CD8-positive, alpha-beta memory T cell (primary cell): Measurements from ENCODE around the gene RORC. TPM values are rescaled to one million over a fixed set of nuclear protein-coding genes. Genes with fewer than 3 reads are reported as not detected.
A peak's percentile ranks its signal among the peaks of the same experiment; 100 is the strongest.

Experiments
- CTCF ChIA-PET: fragments of 350-600 bp; sonication (Branson Sonifier 250); formaldehyde crosslinking; loops from one replicate; lab custom pipeline; 2021; ENCODE audit warnings: antibody characterized with exemption; lab: Charles Lee
- POLR2A ChIA-PET: fragments of 350-600 bp; sonication (Branson Sonifier 250); formaldehyde crosslinking; loops from one replicate; lab custom pipeline; 2021; ENCODE audit warnings: antibody characterized with exemption; lab: Charles Lee
- DNase-seq, 5 donors: peaks; one replicate each; pipeline versions ENCODE4 v3.0.0 to v3.0.0-alpha.2; 2020 to 2022; ENCODE audit warnings: mixed read lengths in 1 of 5
- H3K27ac ChIP-seq: one replicate; pipeline ENCODE4 v1.7.0; 2013; ENCODE audit warnings: low read depth, mild to moderate bottlenecking, low read length, moderate library complexity
- H3K27me3 ChIP-seq: 2 replicates; pipeline ENCODE4 v1.7.0; 2013; ENCODE audit warnings: low read length, mild to moderate bottlenecking; ENCODE audit not compliant: insufficient read depth, poor library complexity, severe bottlenecking
- H3K36me3 ChIP-seq: 2 replicates; pipeline ENCODE4 v1.7.0; 2013; ENCODE audit warnings: mild to moderate bottlenecking, low read length, moderate library complexity; ENCODE audit not compliant: insufficient read depth
- H3K4me1 ChIP-seq: 2 replicates; pipeline ENCODE4 v1.7.0; 2013; ENCODE audit warnings: mild to moderate bottlenecking, low read length, moderate library complexity; ENCODE audit not compliant: insufficient read depth
- H3K4me3 ChIP-seq: 2 replicates; pipeline ENCODE4 v1.7.0; 2013; ENCODE audit warnings: mild to moderate bottlenecking, low read length
- H3K9me3 ChIP-seq: 2 replicates; pipeline ENCODE4 v1.7.0; 2013; ENCODE audit warnings: mild to moderate bottlenecking, low read length
- H3K27ac Mint-ChIP-seq, 8 donors: one replicate each; pipeline ENCODE4 v1.8.0; 2020 to 2021; ENCODE audit warnings: mixed read lengths in 8 of 8, mild to moderate bottlenecking in 6 of 8, inconsistent platforms in 3 of 8, moderate library complexity in 3 of 8
- H3K27me3 Mint-ChIP-seq, 2 donors: one replicate each; pipeline ENCODE4 v1.8.0; 2020 to 2021; ENCODE audit warnings: mixed read lengths in 2 of 2, mild to moderate bottlenecking in 1 of 2, moderate library complexity in 1 of 2
- H3K36me3 Mint-ChIP-seq, 3 donors: one replicate each; pipeline ENCODE4 v1.8.0; 2020 to 2021; ENCODE audit warnings: mixed read lengths in 3 of 3, inconsistent platforms in 1 of 3, mild to moderate bottlenecking in 1 of 3
- H3K4me1 Mint-ChIP-seq, 3 donors: one replicate each; pipeline ENCODE4 v1.8.0; 2020 to 2021; ENCODE audit warnings: mixed read lengths in 3 of 3, inconsistent platforms in 1 of 3, mild to moderate bottlenecking in 1 of 3
- H3K4me3 Mint-ChIP-seq, 7 donors: one replicate each; pipeline ENCODE4 v1.8.0; 2020 to 2021; ENCODE audit warnings: mixed read lengths in 7 of 7, mild to moderate bottlenecking in 6 of 7, moderate library complexity in 4 of 7, inconsistent platforms in 2 of 7
- H3K9me3 Mint-ChIP-seq, 5 donors: one replicate each; pipeline ENCODE4 v1.8.0; 2020 to 2022; ENCODE audit warnings: mixed read lengths in 5 of 5, mild to moderate bottlenecking in 3 of 5, moderate library complexity in 2 of 5, inconsistent platforms in 1 of 5
- polyA plus RNA-seq: library from polyadenylated mRNA; unstranded; fragments of 300-500 nt; fragmentation: Illumina TruSeq; gene quantifications from one replicate; pipeline ENCODE4 v1.2.3, GENCODE V29; 2021
- total RNA-seq, 2 experiments: library from RNA; stranded (reverse); gene quantifications; one replicate each; pipeline ENCODE4 v1.2.3, GENCODE V29; 2021

Gene RORC
- total and polyA plus RNA-seq, 3 experiments from 2014 or later, result 1.3 to 46.4 (median 1.5) TPM

DNA sequence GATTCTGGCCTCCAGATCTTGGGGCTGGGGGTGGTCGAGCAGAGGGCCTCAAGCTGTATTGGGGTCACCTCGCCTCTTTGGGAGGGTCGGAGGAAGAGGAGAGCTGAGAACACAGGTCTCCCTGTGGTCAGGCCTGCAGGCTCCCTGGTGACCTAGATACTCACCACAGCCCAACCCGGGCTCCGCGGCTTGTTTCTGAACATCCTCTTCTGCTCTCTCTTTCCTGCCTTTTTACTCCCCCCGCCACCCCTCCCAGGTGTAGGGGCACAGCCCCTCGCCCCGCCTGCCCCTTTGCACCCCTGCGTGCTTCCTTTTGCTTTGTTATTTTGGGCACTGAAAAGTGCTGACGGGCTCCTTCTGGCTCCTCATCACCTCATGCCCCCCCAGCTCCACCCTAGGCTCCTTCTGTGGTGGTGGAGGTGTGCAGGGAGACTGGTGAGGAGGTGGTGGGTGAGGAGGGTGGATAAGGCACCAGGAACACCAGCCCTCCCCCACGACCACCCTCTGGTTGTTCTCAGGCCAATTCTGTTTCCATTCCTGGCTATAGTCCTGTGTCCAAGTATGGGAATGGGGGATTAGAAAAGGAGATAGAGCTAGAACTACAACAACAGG lies 15.8 kb downstream of the RORC start:
- H3K4me3 ChIP-seq, result peak overlapping the region; percentile 9
- no peaks in the 10 kb centered on the region for H3K27me3 ChIP-seq
- peak overlapping the region; percentile 56 to 98 (median 92) for H3K27ac Mint-ChIP-seq
- peaks cover 72 to 90% (median 79%) of the 10 kb centered on the region in 3 donors for H3K4me1 Mint-ChIP-seq
- H3K36me3 ChIP-seq, result no peaks in the 10 kb centered on the region
- DNase-seq, result peak; percentile 37 to 75 (median 74)
- no peak overlapping the region for H3K27ac ChIP-seq
- H3K27me3 Mint-ChIP-seq, result no peaks in the 10 kb centered on the region
- no peaks in the 10 kb centered on the region for H3K9me3 ChIP-seq
- ChIA-PET CTCF (interaction anchor here (0.7 to 2.9 kb wide), 5 partner anchors 12 to 93 kb away, joined by 3 to 10 read pairs (median 3); no protein-coding TSS in a partner anchor), POLR2A (interaction anchor here (1.0 kb wide), 1 partner anchor 52 kb away, joined by 4 read pairs; the partner anchor contains the start of gene MRPL9)
- no peaks in the 10 kb centered on the region for H3K9me3 Mint-ChIP-seq
- H3K36me3 Mint-ChIP-seq, result peaks cover 0 to 4% (median 4%) of the 10 kb centered on the region in 3 donors
- H3K4me3 Mint-ChIP-seq, result peak overlapping the region; percentile 45 to 97 (median 74)
- peaks cover 51% of the 10 kb centered on the region for H3K4me1 ChIP-seq

DNA sequence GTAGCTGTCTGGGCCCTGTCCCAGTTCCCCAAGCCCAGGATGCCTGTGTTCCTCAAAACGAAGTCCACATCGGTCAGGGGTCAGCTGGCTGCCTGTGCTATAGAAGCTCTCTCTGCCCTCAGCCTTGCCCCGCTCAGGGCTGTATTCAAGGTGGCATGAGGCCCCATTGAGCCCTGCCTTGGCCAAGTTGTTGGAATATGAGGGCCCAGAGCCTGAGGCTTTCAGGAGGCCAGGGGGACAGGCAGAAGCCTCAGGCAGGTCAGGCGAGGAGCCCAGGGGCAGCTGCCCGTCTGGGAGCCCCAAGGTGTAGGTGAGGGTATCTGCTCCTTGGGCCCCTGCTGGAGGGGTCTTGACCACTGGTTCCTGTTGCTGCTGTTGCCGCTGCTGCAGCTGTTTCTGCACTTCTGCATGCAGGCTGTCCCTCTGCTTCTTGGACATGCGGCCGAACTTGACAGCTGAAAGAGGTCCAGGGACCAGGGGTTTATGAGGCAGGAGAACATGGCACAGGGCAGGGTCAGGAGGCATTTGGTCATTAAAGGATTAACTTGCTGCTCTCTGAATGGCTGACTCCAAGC lies 16.5 kb downstream of the RORC start:
- no peaks in the 10 kb centered on the region for H3K36me3 ChIP-seq
- H3K4me1 Mint-ChIP-seq, result peaks cover 67 to 82% (median 71%) of the 10 kb centered on the region in 3 donors
- H3K27ac Mint-ChIP-seq, result peak overlapping the region; percentile 56 to 98 (median 88)
- no peak overlapping the region for H3K27ac ChIP-seq
- H3K36me3 Mint-ChIP-seq, result peaks cover 0 to 4% (median 4%) of the 10 kb centered on the region in 3 donors
- H3K27me3 Mint-ChIP-seq, result no peaks in the 10 kb centered on the region
- POLR2A ChIA-PET, result interaction anchor here (1.0 kb wide), 1 partner anchor 51 kb away, joined by 4 read pairs; the partner anchor contains the start of gene MRPL9
- peaks cover 43% of the 10 kb centered on the region for H3K4me1 ChIP-seq
- peak in 1 of 5 donors; percentile 43 for DNase-seq
- no peaks in the 10 kb centered on the region for H3K9me3 ChIP-seq
- CTCF ChIA-PET, result interaction anchor here (1.3 to 2.9 kb wide), 3 partner anchors 11 to 22 kb away, joined by 3 to 10 read pairs (median 3); no protein-coding TSS in a partner anchor
- H3K4me3 Mint-ChIP-seq, result peak overlapping the region; percentile 37 to 97 (median 73)
- H3K4me3 ChIP-seq, result no peak overlapping the region
- no peaks in the 10 kb centered on the region for H3K9me3 Mint-ChIP-seq
- H3K27me3 ChIP-seq, result no peaks in the 10 kb centered on the region

DNA sequence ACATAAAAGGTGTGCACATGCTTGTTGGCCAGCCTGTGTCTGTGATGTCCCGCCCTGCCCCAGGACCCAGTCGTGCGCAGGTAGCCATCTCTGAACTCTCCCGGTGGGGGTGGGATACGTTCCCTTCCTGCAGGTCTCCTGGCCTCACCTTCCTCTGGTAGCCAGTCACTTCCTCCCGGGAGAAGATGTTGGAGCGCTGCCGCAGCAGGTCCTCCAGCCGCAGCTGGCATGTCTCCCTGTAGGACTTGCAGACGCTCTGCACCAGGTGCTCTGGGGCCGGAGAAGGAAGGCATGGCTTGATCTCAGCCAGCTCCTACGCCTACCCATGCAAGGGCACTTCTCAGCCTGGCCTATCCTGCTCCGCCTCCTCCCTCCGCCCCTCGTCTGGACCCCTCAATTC lies 17.2 kb downstream of the RORC start:
- peaks cover 37% of the 10 kb centered on the region for H3K4me1 ChIP-seq
- H3K9me3 Mint-ChIP-seq, result no peaks in the 10 kb centered on the region
- H3K27me3 ChIP-seq, result no peaks in the 10 kb centered on the region
- H3K9me3 ChIP-seq, result no peaks in the 10 kb centered on the region
- H3K4me3 Mint-ChIP-seq, result peak overlapping the region in 4 of 7 donors; percentile 11 to 61 (median 39)
- CTCF ChIA-PET, result interaction anchor here (1.3 to 2.9 kb wide), 2 partner anchors 10 to 23 kb away, joined by 3 to 10 read pairs; no protein-coding TSS in a partner anchor
- H3K27ac ChIP-seq, result no peak overlapping the region
- DNase-seq, result peak in 1 of 5 donors; percentile 40
- H3K4me1 Mint-ChIP-seq, result peaks cover 61 to 76% (median 65%) of the 10 kb centered on the region in 3 donors
- H3K27ac Mint-ChIP-seq, result peak overlapping the region in 7 of 8 donors; percentile 41 to 98 (median 79)
- H3K36me3 ChIP-seq, result no peaks in the 10 kb centered on the region
- peaks cover 0 to 4% (median 4%) of the 10 kb centered on the region in 3 donors for H3K36me3 Mint-ChIP-seq
- POLR2A ChIA-PET, result no interaction called here
- H3K4me3 ChIP-seq, result no peak overlapping the region
- no peaks in the 10 kb centered on the region for H3K27me3 Mint-ChIP-seq

DNA sequence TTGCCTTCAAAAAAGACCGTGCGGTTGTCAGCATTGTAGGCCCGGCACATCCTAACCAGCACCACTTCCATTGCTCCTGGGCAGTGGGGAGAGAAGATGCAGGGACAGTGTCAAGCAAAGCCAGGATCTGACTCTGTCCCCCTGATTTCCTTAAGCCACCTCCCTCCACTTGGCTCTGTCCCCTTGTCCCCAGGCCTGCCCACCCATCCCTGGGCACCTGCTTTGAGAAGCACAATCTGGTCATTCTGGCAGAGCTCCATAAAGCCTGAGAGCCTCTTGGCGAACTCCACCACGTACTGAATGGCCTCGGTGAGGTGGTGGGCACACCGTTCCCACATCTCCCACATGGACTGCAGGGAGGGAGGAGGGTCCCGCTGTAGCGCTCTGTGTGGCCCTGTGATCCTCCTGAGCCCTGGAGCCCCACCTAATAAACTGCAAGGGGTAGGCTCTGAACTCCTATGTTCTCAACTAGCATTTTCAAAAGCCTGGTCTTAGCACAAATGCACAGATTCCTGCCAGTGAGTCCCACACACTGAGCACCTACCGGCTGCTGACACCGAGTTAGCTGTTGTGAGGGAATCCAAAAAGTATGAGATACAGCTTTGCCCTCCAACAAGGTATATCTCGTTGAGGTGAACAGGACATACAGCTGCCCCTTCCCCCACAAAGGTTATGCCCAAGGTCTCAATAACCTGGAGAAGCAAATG lies 18.2 kb downstream of the RORC start:
- ChIA-PET POLR2A (no interaction called here), CTCF (interaction anchor here (2.9 kb wide), 1 partner anchor 24 kb away, joined by 10 read pairs; no protein-coding TSS in a partner anchor)
- peak overlapping the region in 1 of 7 donors; percentile 54 for H3K4me3 Mint-ChIP-seq
- Histone ChIP-seq H3K9me3 (no peaks in the 10 kb centered on the region), H3K4me3 (no peak overlapping the region), H3K36me3 (no peaks in the 10 kb centered on the region), H3K4me1 (peaks cover 36% of the 10 kb centered on the region), H3K27me3 (no peaks in the 10 kb centered on the region), H3K27ac (no peak overlapping the region)
- peaks cover 55 to 66% (median 58%) of the 10 kb centered on the region in 3 donors for H3K4me1 Mint-ChIP-seq
- peaks cover 0 to 4% (median 4%) of the 10 kb centered on the region in 3 donors for H3K36me3 Mint-ChIP-seq
- H3K27ac Mint-ChIP-seq, result peak overlapping the region in 6 of 8 donors; percentile 19 to 98 (median 78)
- DNase-seq, result peak in 1 of 5 donors; percentile 8
- H3K27me3 Mint-ChIP-seq, result no peaks in the 10 kb centered on the region
- H3K9me3 Mint-ChIP-seq, result no peaks in the 10 kb centered on the region

DNA sequence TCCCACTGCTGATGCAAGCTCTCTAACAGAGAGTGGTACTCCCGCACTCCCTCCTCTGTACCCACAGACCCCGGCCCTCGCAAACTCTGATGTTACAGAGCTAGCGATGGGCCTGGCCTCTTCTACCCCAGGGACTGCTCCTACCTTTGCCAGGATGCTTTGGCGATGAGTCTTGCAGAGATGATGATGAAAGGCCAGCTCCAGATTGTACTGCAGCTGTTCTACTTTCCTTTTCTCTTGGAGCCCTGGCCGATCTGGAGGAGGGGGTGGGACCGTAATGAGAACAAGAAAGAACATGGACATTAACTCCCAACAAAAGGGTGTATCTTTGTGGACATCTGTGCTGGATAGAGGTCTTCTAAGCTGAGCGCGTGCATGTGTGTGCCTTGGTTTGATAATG lies 20.4 kb downstream of the RORC start:
- Mint-ChIP-seq H3K36me3 (peaks cover 0 to 3% (median 1%) of the 10 kb centered on the region in 3 donors), H3K27me3 (peaks cover 0 to 2% of the 10 kb centered on the region in 2 donors), H3K4me1 (peaks cover 34 to 43% (median 36%) of the 10 kb centered on the region in 3 donors), H3K9me3 (no peaks in the 10 kb centered on the region), H3K4me3 (no peak overlapping the region), H3K27ac (peak overlapping the region in 5 of 8 donors; percentile 22 to 92 (median 58))
- ChIA-PET POLR2A (no interaction called here), CTCF (interaction anchor here (1.0 to 2.2 kb wide), 2 partner anchors 10 to 15 kb away, joined by 4 to 7 read pairs; no protein-coding TSS in a partner anchor)
- Histone ChIP-seq H3K36me3 (no peaks in the 10 kb centered on the region), H3K27ac (no peak overlapping the region), H3K9me3 (no peaks in the 10 kb centered on the region), H3K27me3 (no peaks in the 10 kb centered on the region), H3K4me1 (peaks cover 22% of the 10 kb centered on the region), H3K4me3 (no peak overlapping the region)
- no peak for DNase-seq

DNA sequence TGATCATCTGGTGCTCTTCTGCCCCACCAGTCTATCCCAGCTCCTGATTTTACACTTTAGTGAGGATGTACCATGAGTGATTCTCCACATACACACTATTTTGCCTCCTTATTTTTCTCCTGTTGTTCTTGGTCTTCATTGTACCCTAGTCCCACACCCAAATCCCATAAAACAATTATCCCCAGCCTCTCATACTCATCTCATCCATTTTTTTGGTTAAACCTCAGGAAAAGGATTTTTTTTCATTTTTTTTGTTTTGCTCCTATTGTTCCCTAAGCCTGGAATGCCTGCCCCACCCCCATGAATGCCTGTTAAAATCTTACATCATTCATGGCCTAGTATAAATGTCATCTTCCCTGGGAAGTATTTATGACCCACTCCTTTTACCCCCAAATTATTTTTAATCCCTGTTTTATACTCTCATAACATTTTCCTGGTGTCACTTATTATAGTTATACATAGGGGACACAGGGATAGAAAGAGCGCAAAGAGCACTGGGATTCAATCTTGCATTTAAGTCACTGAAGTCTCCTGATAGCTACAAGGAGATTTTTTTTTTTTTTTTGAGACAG lies 21.5 kb downstream of the RORC start:
- ChIA-PET CTCF (interaction anchor here (0.7 to 2.2 kb wide), 2 partner anchors 11 to 26 kb away, joined by 3 to 7 read pairs; no protein-coding TSS in a partner anchor), POLR2A (interaction anchor here (0.8 kb wide), 1 partner anchor 118 kb away, joined by 3 read pairs; no protein-coding TSS in a partner anchor)
- Histone ChIP-seq H3K9me3 (no peaks in the 10 kb centered on the region), H3K4me1 (peaks cover 11% of the 10 kb centered on the region), H3K27ac (no peak overlapping the region), H3K4me3 (no peak overlapping the region), H3K27me3 (no peaks in the 10 kb centered on the region), H3K36me3 (no peaks in the 10 kb centered on the region)
- Mint-ChIP-seq H3K4me3 (no peak overlapping the region), H3K4me1 (peaks cover 24 to 32% (median 25%) of the 10 kb centered on the region in 3 donors), H3K9me3 (no peaks in the 10 kb centered on the region), H3K36me3 (no peaks in the 10 kb centered on the region), H3K27me3 (peaks cover 0 to 2% of the 10 kb centered on the region in 2 donors), H3K27ac (peak overlapping the region in 6 of 8 donors; percentile 20 to 84 (median 49))
- no peak for DNase-seq

DNA sequence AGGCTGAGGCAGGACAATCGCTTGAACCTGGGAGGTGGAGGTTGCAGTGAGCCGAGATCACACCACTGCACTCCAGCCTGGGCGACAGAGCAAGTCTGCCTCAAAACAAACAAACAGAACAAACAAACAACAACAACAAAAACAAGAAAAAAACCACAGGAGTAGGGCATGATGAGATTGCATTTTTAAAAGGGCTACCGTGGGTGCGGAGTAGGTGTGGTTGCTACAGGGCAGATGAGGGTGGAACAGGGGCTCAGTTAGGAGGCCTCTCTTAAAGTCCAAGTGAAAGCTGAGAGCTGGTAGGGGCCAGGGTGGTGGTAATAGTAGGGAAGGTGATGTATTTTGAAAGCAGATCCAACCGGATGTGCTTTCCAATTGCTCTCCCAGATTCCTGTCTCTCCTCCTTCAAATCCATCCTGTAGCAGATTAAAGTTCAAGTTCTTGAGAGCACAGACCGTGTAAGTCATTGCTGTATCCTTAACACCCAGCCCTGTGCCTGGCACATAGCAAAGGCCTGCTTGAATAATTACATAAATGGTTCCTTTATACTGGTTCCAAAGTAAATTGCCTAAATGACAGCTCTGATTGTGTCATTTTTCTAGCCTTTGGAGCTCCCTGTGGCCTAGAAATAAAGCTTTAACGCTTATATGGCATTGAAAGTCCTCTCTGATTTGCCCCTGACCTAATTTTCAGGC lies 22.2 kb downstream of the RORC start:
- H3K4me3 Mint-ChIP-seq, result no peak overlapping the region
- CTCF ChIA-PET, result interaction anchor here (0.7 to 1.3 kb wide), 2 partner anchors 23 to 27 kb away, joined by 3 read pairs; no protein-coding TSS in a partner anchor
- Histone ChIP-seq H3K27ac (no peak overlapping the region), H3K36me3 (no peaks in the 10 kb centered on the region), H3K27me3 (no peaks in the 10 kb centered on the region), H3K9me3 (no peaks in the 10 kb centered on the region), H3K4me3 (no peak overlapping the region), H3K4me1 (peaks cover 4% of the 10 kb centered on the region)
- H3K4me1 Mint-ChIP-seq, result peaks cover 18 to 27% (median 18%) of the 10 kb centered on the region in 3 donors
- H3K27ac Mint-ChIP-seq, result peak overlapping the region in 7 of 8 donors; percentile 8 to 88 (median 74)
- no peaks in the 10 kb centered on the region for H3K9me3 Mint-ChIP-seq
- H3K27me3 Mint-ChIP-seq, result peaks cover 0 to 2% of the 10 kb centered on the region in 2 donors
- no peak for DNase-seq
- no peaks in the 10 kb centered on the region for H3K36me3 Mint-ChIP-seq
- POLR2A ChIA-PET, result interaction anchor here (0.8 kb wide), 1 partner anchor 117 kb away, joined by 3 read pairs; no protein-coding TSS in a partner anchor
